CD4-positive, alpha-beta T cell treated with Interleukin-4 for 1 hour (primary cell): ENCODE data around the gene ENAH.
"Not testable (repeated sequence)": the region's sequence is repeated elsewhere in the genome, so short reads cannot be mapped to it uniquely, and the experiment has no call there.

Experiments used
- DNase-seq, 2 donors: peaks; one replicate each; pipeline ENCODE4 v3.0.0-alpha.2; 2020 to 2022

Gene ENAH

DNA sequence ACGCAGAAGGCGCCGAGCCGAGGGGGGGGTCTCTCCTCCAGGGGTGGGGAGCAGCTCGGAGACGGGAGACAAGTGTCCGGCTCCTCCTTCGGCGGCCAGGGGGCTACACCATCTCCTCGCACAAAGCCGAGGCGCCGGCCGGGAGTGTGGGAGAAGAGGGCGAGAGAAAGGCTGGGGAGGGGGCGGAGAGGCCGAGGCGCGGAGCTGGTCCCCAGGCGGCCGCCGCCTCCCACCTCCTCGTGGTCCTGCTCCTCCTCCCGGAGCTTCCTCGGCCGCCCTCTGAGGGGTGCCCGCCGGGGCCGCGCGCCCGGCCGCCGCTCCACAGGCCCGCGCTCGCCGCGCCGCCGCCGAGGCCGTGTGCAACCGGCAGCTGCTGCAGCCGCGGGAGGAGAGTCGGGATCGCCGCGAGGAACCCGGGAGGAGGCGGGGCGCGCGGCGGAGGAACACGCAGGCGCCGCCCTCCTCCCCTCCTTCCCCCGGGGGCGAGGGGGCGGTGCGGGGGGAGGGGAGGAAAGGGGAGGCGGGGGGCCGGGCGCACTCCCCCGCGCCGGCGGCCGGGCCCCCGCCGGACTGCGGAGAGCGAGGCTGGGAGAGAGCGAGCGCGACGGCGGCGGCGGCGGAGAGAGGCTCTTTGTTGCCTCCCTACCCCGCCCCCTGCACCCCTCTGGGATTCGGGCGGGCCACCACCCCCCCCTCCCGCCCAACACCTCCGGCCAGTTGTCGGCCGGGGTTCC lies at the start of gene ENAH:
Gene ENAH (minus strand): TSS at position 395 of the 734 bp plus-strand sequence. CDS start 433 bp downstream, outside the sequence.
- peak; percentile 18 to 22 for DNase-seq

DNA sequence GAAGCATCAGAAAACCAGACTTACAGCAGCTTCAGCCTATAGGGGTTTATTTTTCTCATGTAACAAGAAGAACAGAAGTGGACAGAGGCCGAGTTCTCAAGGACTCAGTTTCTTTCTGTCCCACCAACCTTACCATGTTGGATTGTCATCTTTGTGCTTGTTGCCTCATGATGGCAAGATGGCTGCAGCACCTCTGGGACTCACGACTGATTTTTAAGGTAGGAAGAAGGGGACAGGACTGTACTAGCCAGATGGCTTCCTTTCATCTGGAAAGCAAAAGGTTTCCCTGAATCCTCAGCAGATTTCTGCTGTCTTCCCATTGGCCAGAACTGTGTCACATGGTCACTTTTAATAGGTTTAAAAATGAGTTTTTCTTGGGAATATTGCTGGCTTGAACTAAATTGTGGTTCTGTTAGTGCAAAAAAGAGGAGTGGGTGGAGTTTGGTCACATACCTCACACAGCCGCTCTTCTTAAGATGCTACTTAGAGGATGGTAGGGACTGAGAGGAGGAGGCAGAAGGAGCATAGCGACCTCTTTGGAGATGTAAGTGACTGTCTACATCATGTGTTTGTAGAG lies 48.1 kb upstream of the ENAH start:
- DNase-seq = no peak

DNA sequence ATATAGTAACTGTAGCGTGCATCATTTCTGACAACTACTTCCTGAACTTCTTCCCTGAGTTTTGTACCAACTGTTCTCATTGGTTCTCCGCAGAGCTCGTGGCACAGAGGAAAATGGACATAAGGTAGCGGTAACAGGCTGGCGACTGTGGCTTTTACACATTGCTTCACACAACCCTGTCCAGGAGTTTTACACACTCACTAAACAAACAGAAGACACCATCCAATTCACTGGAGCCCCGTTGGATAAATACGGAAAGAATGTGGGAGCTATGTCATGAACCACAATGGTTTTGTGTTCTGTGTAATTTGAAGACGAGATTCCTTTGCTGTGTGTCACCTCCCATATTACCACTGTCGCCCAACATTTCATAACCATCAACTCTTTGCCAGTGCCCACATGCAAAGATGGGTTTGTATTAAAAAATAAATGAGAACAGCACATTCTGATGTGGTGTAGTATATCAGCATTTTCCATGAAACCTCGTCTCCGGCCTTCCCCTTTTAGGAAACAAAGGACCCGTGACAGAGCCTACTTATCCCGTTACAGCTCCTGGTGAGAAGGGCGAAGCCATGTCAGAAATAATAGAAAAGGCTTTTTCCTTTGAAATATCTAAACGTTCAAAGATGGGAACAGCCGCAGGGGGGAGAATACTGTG lies 47.4 kb upstream of the ENAH start:
- no peak for DNase-seq

DNA sequence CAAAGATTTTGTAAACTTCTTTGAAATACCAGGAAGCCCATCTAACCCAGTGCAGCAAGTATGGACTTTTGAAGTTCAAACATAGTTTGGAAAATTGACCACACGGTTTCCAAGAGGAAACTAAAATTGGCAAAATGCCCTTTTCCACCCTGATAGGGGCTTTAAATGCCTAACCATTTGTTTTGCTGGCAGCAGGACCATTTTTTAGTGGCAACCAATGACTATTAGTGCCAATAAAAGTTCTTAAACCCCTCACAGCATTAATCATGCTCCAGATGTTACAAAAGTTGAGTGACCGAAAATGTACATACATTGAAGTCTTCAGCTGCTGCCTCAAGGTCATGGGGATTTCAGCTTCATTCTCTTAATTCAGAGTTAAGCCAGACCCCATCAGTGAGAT lies 46.4 kb upstream of the ENAH start:
- no peak for DNase-seq

DNA sequence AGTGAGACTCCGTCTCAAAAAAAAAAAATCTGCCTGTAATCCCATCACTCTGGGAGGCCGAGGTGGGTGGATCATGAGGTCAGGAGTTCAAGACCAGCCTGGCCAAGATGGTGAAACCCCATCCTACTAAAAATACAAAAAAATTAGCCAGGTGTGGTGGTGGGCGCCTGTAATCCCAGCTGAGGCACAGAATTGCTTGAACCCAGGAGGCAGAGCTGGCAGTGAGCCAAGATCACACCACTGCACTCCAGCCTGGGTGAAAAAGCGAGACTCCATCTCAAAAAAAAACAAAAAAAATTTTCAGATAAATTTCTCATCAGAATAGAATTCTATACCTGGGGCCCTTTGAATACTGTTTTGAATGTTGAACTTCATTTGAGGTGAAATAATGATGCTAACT lies 45.3 kb upstream of the ENAH start:
- DNase-seq = not testable (repeated sequence)

- DNase-seq = no peak
Observed at GRCh38 chr1:225697428-225697827, 44.5 kb upstream of the ENAH start.

GRCh38 chr1:225695578-225696337 lies 42.8 kb upstream of the ENAH start:
- DNase-seq = no peak

- no peak for DNase-seq
Observed at GRCh38 chr1:225694151-225694603, 41.3 kb upstream of the ENAH start.

GRCh38 chr1:225693697-225694096 lies 40.8 kb upstream of the ENAH start:
- not testable (repeated sequence) for DNase-seq

- DNase-seq = no peak
Observed at GRCh38 chr1:225693085-225693696, 40.3 kb upstream of the ENAH start.

- no peak for DNase-seq
Observed at GRCh38 chr1:225692517-225692879, 39.6 kb upstream of the ENAH start.

DNA sequence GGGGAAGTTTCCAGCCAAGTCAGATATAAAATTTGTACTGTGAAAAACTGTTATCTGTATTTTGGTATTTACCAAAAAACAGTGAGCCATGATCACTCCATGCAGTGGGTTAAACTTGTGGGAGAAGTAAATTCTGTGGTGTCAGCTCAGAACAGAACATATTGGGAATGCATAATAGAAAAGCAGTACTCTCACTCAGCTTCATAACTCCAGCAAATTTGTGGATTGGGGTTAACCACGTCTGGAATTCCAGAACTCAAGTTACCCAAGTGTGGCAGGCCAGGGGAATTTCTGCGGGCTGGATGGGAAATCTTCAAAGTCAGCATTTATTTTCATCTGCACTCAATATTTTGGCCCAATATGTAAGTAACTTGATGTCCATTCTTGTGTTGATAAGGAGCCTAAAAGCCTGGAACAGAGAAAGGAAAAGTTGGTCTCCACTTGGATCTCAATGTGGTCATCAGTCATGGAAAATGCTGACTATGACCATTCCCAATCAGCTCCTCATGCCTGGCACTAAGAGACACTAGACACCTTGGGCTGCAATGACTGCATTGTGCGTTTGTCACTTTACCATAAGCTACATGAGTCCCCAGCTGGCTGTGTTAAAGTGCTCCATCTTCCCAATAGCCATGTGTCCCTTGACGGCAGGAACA lies 39.1 kb upstream of the ENAH start:
- no peak for DNase-seq

GRCh38 chr1:225691377-225691776 lies 38.5 kb upstream of the ENAH start:
- DNase-seq = no peak

DNA sequence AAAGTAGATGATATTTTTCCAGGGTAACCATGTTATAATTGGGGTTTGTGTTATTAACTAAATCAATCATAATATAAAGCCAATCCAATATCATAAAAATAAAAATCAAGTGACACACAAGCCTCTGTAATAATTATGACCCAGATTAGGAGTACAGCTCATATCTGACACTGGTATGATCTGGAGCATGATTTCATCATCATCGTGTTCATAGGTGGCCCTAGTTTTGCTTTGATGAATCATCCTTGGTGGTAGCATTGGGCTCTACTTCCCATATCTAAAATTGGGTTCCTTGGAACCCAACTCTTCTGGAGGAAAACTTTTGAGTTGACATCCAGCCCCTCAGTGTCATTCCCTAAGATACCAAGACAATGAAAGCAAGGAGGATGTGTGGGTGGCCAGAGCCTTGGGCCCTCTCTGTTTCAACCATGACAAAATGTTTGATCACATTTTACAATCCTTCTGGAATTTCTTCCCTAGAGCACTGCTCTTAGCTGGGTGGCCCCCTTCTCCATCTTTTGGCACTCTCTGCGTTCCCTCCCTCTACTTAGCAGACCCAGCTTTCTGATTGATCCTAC lies 37.0 kb upstream of the ENAH start:
- no peak for DNase-seq

DNA sequence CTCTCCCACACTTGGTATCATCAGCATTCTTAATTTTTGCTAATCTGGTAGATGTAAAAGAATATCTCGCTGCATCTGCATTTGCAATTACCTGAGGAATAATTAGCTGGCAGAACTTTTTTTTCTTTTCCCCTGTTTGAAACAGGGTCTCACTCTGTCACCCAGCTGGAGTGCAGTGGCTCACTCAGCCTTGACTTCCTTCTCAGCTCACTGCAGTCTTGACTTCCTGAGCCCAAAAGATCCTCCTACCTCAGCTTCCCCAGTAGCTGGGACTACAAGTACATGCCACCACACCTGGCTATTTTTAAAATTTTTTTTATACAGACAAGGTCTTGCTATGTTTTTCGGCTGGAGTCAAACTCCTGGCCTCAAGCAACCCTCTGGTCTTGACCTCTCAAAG lies 35.4 kb upstream of the ENAH start:
- no peak for DNase-seq

DNA sequence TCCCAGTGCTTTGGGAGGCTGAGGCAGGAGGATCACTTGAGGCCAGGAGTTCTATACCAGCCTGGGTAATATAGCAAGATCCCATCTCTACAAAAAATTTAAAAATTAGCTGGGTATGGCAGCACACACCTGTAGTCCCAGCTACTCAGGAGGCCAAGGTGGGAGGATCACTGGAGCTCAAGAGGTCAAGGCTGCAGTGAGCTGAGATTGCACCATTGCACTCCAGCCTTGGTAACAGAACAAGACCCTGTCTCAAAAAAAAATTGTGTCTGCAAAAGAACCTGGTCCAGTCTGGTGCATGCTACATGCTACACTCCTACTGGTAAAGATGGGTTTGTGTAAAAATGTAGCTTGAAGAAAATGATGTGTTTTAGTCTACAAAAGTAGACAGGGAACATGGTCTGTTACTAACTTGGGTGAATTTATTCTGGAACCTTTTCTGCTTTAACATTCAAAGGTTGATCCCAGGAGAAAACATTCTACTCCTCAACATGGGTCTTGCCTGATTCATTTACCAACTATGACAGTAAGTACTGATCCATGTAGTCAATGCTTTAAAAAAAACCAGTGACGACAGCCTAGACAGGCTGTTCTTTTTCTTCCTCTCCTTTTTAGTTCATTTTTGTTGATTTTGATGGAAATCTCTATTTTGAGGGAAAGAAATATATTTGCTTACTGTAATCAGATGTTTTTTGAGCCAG lies 32.7 kb upstream of the ENAH start:
- DNase-seq = no peak

DNA sequence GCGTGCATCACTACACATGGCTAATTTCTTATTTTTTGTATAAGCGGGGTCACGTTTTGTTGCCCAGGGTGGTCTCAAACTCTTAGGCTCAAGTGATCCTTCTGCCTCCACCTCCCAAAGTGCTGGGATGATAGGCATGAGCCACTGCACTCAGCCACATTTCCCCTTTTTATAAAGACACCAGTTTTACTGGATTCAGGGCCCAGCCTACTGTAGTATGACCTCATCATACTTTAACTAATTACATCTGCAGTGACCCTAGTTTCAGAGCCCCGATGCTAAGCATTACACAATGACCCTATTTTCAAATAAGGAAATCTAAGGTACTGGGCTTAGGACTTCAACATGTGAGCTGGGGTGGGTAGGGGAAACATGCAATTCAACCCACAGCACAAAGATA lies 31.8 kb upstream of the ENAH start:
- DNase-seq = no peak

- DNase-seq = no peak
Observed at GRCh38 chr1:225681231-225681630, 28.3 kb upstream of the ENAH start.

- DNase-seq = no peak
Observed at GRCh38 chr1:225678545-225678944, 25.6 kb upstream of the ENAH start.

- no peak for DNase-seq
Observed at GRCh38 chr1:225677350-225678124, 24.6 kb upstream of the ENAH start.

- no peak for DNase-seq
Observed at GRCh38 chr1:225674381-225674780, 21.5 kb upstream of the ENAH start.
